ENCODE measurements around the gene CELF1. TPM values are rescaled to one million over a fixed set of nuclear protein-coding genes. Genes with fewer than 3 reads are reported as not detected.

CELF1 gene
- total and polyA plus RNA-seq, 10 of the 15 experiments (the other 5 are each of a cell fraction or from before 2014, with no cell fraction given) = 35.3 to 128 (median 85.7) TPM

GRCh38 chr11:47506795-47507562, 46.0 kb downstream of the CELF1 start (continued):
- TF ChIP-seq SKIL (IDR thresholded peaks at IDR 0.05; ENCODE audit: low read depth, poor library complexity, severe bottlenecking) = peak; percentile 61
- no peak for TF ChIP-seq YBX1 (IDR thresholded peaks at IDR 0.05)
- TF ChIP-seq RUNX3 (IDR thresholded peaks at IDR 0.05; ENCODE audit: low read length) = peak; percentile 91
- peak; percentile 78 for TF ChIP-seq RELB (IDR thresholded peaks at IDR 0.05; ENCODE audit: low read depth)
- no peak for TF ChIP-seq E2F8 (IDR thresholded peaks at IDR 0.05; ENCODE audit: low read depth, partially characterized antibody)
- TF ChIP-seq NR2C2 (IDR thresholded peaks at IDR 0.05; ENCODE audit: borderline replicate concordance, control insufficient read depth, insufficient read length, low read depth) = no peak
- TF ChIP-seq NFIC (IDR thresholded peaks at IDR 0.05; ENCODE audit: low read depth, low read length) = peak; percentile 49; the same call in 1 of the 2 replicates
- peak; percentile 20 for TF ChIP-seq MEF2B (IDR thresholded peaks at IDR 0.05; ENCODE audit: partially characterized antibody, poor library complexity, severe bottlenecking)
- TF ChIP-seq BHLHE40 (IDR thresholded peaks at IDR 0.05; ENCODE audit: borderline replicate concordance in 1 of 2, low read depth in 2 of 2, low read length in 1 of 2) = peak; percentile 18 to 39; a peak in 2 of 4 replicates
- 0 out of 2 replicates have a peak, but pooled peaks have one; percentile 8 for TF ChIP-seq BACH1 (IDR thresholded peaks at IDR 0.05; ENCODE audit: borderline replicate concordance)
- TF ChIP-seq BCL11A (IDR thresholded peaks at IDR 0.05; ENCODE audit: low read depth, low read length) = peak; percentile 37; the same call in 1 of the 2 replicates
- peak; percentile 15; the same call in 1 of the 2 replicates for TF ChIP-seq RAD21 (IDR thresholded peaks at IDR 0.05; ENCODE audit: insufficient read depth, low read depth, low read length)
